ENCODE measurements around the gene DNAJC4. TPM values are rescaled to one million over a fixed set of nuclear protein-coding genes. Genes with fewer than 3 reads are reported as not detected.

The DNAJC4 gene
- total and polyA plus RNA-seq, 9 of the 15 experiments (the other 6 are each of a cell fraction or from before 2014, with no cell fraction given) = 4.0 to 32.6 (median 19.9) TPM

GRCh38 chr11:64269540-64270220, 39.3 kb downstream of the DNAJC4 start (continued):
- TF ChIP-seq HMGXB4 (CRISPR knock-in tag; IDR thresholded peaks at IDR 0.05) (no peak), PHB (CRISPR knock-in tag; IDR thresholded peaks at IDR 0.05) (peak; percentile 78), GTF2A2 (tag; IDR thresholded peaks at IDR 0.05) (no peak), ZNF740 (CRISPR knock-in tag; IDR thresholded peaks at IDR 0.05) (no peak), ZNF740 (tag; IDR thresholded peaks at IDR 0.05) (peak in 1 of 2 experiments; percentile 44; a peak in 1 of 4 replicates), XRCC5 (IDR thresholded peaks at IDR 0.05; ENCODE audit: low read depth, low read length) (peak; percentile 76; the same call in 1 of the 2 replicates), ZNF217 (CRISPR knock-in tag; IDR thresholded peaks at IDR 0.05) (no peak), CBX5 (IDR thresholded peaks at IDR 0.05; ENCODE audit: borderline replicate concordance, low read depth) (no peak), SP1 (CRISPR knock-in tag; IDR thresholded peaks at IDR 0.05) (peak; percentile 98), KLF16 (IDR thresholded peaks at IDR 0.05) (no peak), SIRT6 (IDR thresholded peaks at IDR 0.05; ENCODE audit: low read depth, low read length) (no peak), ZNF395 (CRISPR knock-in tag; IDR thresholded peaks at IDR 0.05) (no peak), CBFA2T2 (conservative IDR thresholded peaks at IDR 0.05) (no peak), MCM7 (IDR thresholded peaks at IDR 0.05) (no peak), SMARCA5 (IDR thresholded peaks at IDR 0.05) (no peak), HES1 (IDR thresholded peaks at IDR 0.05; ENCODE audit: low read depth) (no peak), ZNF717 (CRISPR knock-in tag; IDR thresholded peaks at IDR 0.05) (no peak), JUNB (CRISPR knock-in tag; conservative IDR thresholded peaks at IDR 0.05) (no peak), ERF (CRISPR knock-in tag; IDR thresholded peaks at IDR 0.05) (peak; percentile 74), BACH1 (tag; IDR thresholded peaks at IDR 0.05) (no peak), ZNF23 (CRISPR knock-in tag; IDR thresholded peaks at IDR 0.05) (no peak), ZNF324 (CRISPR knock-in tag; IDR thresholded peaks at IDR 0.05) (no peak; the same call in 1 of the 2 replicates), ZNF75A (CRISPR knock-in tag; IDR thresholded peaks at IDR 0.05) (no peak), IFI16 (CRISPR knock-in tag; IDR thresholded peaks at IDR 0.05) (no peak), TFAM (CRISPR knock-in tag; conservative IDR thresholded peaks at IDR 0.05) (no peak), MIER1 (IDR thresholded peaks at IDR 0.05; ENCODE audit: low read depth) (no peak), E2F1 (CRISPR knock-in tag; IDR thresholded peaks at IDR 0.05) (peak; percentile 66)
